ENCODE measurements around the gene COMT.
"Not testable (repeated sequence)": the region's sequence is repeated elsewhere in the genome, so short reads cannot be mapped to it uniquely, and the experiment has no call there.

Gene COMT

GRCh38 chr22:19941365-19942082 lies at the start of gene COMT, which contains the start of gene TXNRD2:
COMT (plus strand) TSS chr22:19941772; CDS start chr22:19962527, 20,755 bp downstream.
TXNRD2 (minus strand) TSS chr22:19941818; CDS start chr22:19941803, 15 bp downstream.
- peak; percentile 34 to 51 for DNase-seq (ENCODE audit: low read depth in 2 of 2)

- peak in 1 of 2 donors; percentile 17 for DNase-seq (ENCODE audit: low read depth in 2 of 2)
Measured at GRCh38 chr22:19892257-19892879, 49.2 kb upstream of the COMT start.

GRCh38 chr22:19892925-19893324 lies 48.6 kb upstream of the COMT start:
- no peak for DNase-seq (ENCODE audit: low read depth in 2 of 2)

- no peak for DNase-seq (ENCODE audit: low read depth in 2 of 2)
Measured at GRCh38 chr22:19893363-19893762, 48.2 kb upstream of the COMT start.

GRCh38 chr22:19895160-19895849 lies 46.3 kb upstream of the COMT start:
- no peak for DNase-seq (ENCODE audit: low read depth in 2 of 2)

GRCh38 chr22:19896665-19897355 lies 44.8 kb upstream of the COMT start:
- DNase-seq (ENCODE audit: low read depth in 2 of 2), result no peak

- DNase-seq (ENCODE audit: low read depth in 2 of 2), result no peak
Measured at GRCh38 chr22:19897726-19898125, 43.8 kb upstream of the COMT start.

- no peak for DNase-seq (ENCODE audit: low read depth in 2 of 2)
Measured at GRCh38 chr22:19898145-19898544, 43.4 kb upstream of the COMT start.

- DNase-seq (ENCODE audit: low read depth in 2 of 2), result no peak
Measured at GRCh38 chr22:19898831-19899567, 42.6 kb upstream of the COMT start.

GRCh38 chr22:19900707-19901436 lies 40.7 kb upstream of the COMT start:
- DNase-seq (ENCODE audit: low read depth in 2 of 2), result no peak

GRCh38 chr22:19901577-19902244 lies 39.9 kb upstream of the COMT start:
- DNase-seq (ENCODE audit: low read depth in 2 of 2), result no peak

GRCh38 chr22:19902245-19902715 lies 39.3 kb upstream of the COMT start:
- DNase-seq (ENCODE audit: low read depth in 2 of 2), result no peak

- DNase-seq (ENCODE audit: low read depth in 2 of 2), result no peak
Measured at GRCh38 chr22:19903031-19903430, 38.5 kb upstream of the COMT start.

GRCh38 chr22:19903513-19903912 lies 38.1 kb upstream of the COMT start:
- no peak for DNase-seq (ENCODE audit: low read depth in 2 of 2)

- DNase-seq (ENCODE audit: low read depth in 2 of 2), result no peak
Measured at GRCh38 chr22:19904174-19904856, 37.3 kb upstream of the COMT start.

GRCh38 chr22:19904935-19905334 lies 36.6 kb upstream of the COMT start:
- no peak for DNase-seq (ENCODE audit: low read depth in 2 of 2)

GRCh38 chr22:19905347-19906276 lies 36.0 kb upstream of the COMT start:
- DNase-seq (ENCODE audit: low read depth in 2 of 2), result no peak

- DNase-seq (ENCODE audit: low read depth in 2 of 2), result not testable (repeated sequence)
Measured at GRCh38 chr22:19906864-19907263, 34.7 kb upstream of the COMT start.
